Measurements from ENCODE around the gene OR56A5. TPM values are rescaled to one million over a fixed set of nuclear protein-coding genes. Genes with fewer than 3 reads are reported as not detected.

OR56A5 gene
- total and polyA plus RNA-seq, 2 donors (not counting 3 experiments of a cell fraction or from before 2014, with no cell fraction given), result not detected

- BruUV-seq (replicated peaks), result no TSS peak
- H3K9ac ChIP-seq (replicated peaks; ENCODE audit: extremely low read depth, insufficient read depth, low read length), result no peak overlapping the region
- H4K20me1 ChIP-seq (replicated peaks; ENCODE audit: control insufficient read depth, extremely low read depth, insufficient read depth, low read length), result no peaks in the 10 kb centered on the region
- dilution Hi-C loops (cut with MboI; ENCODE audit: extremely low pct_ligation_motif_present, low sequenced_read_pairs), result no loop called here
- no peaks in the 10 kb centered on the region for H3K27me3 ChIP-seq (ENCODE audit: control insufficient read depth in 2 of 2, insufficient read depth in 2 of 2, low read length in 2 of 2)
- ChIA-PET POLR2A (no interaction called here), CTCF (no interaction called here)
- H3K9me1 ChIP-seq (replicated peaks; ENCODE audit: control insufficient read depth, extremely low read depth, insufficient read depth, low read length), result no peaks in the 10 kb centered on the region
- no peak overlapping the region for H3K4me2 ChIP-seq (ENCODE audit: insufficient read depth, low read length)
- FAIRE-seq (no peak), DNase-seq (ENCODE audit: low read depth, low spot score) (no peak)
- H3K27ac ChIP-seq (ENCODE audit: insufficient read depth, low read depth, low read length), result no peak overlapping the region
- H3K4me3 ChIP-seq (replicated peaks in 1 of 3; ENCODE audit: insufficient read depth in 1 of 3, low read depth in 1 of 3, low read length in 3 of 3), result no peak overlapping the region
- H3K79me2 ChIP-seq (ENCODE audit: control insufficient read depth, insufficient read depth, low read length), result no peaks in the 10 kb centered on the region
- TF ChIP-seq MAX (IDR thresholded peaks at IDR 0.05; ENCODE audit: insufficient read depth, insufficient read length), result no peak
- TF ChIP-seq JUN (IDR thresholded peaks at IDR 0.05; ENCODE audit: borderline replicate concordance, insufficient read depth, insufficient read length, low read depth), result no peak
- TF ChIP-seq FOS (IDR thresholded peaks at IDR 0.05; ENCODE audit: borderline replicate concordance, insufficient read depth, low read length), result no peak
- no peak for TF ChIP-seq MYC (IDR thresholded peaks at IDR 0.05; ENCODE audit: low read depth, low read length)
- TF ChIP-seq EZH2 (IDR thresholded peaks at IDR 0.05; ENCODE audit: borderline replicate concordance, low read depth, low read length, severe bottlenecking), result no peak
- no peaks in the 10 kb centered on the region for H3K36me3 ChIP-seq (ENCODE audit: control insufficient read depth in 2 of 2, extremely low read depth in 1 of 2, insufficient read depth in 2 of 2, low read length in 2 of 2)
- H3K4me1 ChIP-seq (ENCODE audit: control insufficient read depth, extremely low read depth, insufficient read depth, low read length), result no peaks in the 10 kb centered on the region
- no peak overlapping the region for H2AFZ ChIP-seq (ENCODE audit: low read depth, low read length)
- H3K9me3 ChIP-seq (replicated peaks; ENCODE audit: control insufficient read depth, insufficient read depth, low read length), result no peaks in the 10 kb centered on the region
- intact Hi-C loops (cut with micrococcal nuclease), result no loop called here
Observed at GRCh38 chr11:5973530-5973929, 5.2 kb upstream of the OR56A5 start.

GRCh38 chr11:5967708-5968107, 586 bp downstream of the OR56A5 start:
- BruUV-seq (replicated peaks), result no TSS peak
- DNase-seq (ENCODE audit: low read depth, low spot score) (no peak), FAIRE-seq (no peak)
- H4K20me1 ChIP-seq (replicated peaks; ENCODE audit: control insufficient read depth, extremely low read depth, insufficient read depth, low read length), result no peaks in the 10 kb centered on the region
- H3K4me1 ChIP-seq (ENCODE audit: control insufficient read depth, extremely low read depth, insufficient read depth, low read length), result no peaks in the 10 kb centered on the region
- intact Hi-C loops (cut with micrococcal nuclease), result no loop called here
- no peaks in the 10 kb centered on the region for H3K27me3 ChIP-seq (ENCODE audit: control insufficient read depth in 2 of 2, insufficient read depth in 2 of 2, low read length in 2 of 2)
- H3K9me1 ChIP-seq (replicated peaks; ENCODE audit: control insufficient read depth, extremely low read depth, insufficient read depth, low read length), result no peaks in the 10 kb centered on the region
- no peak overlapping the region for H3K9ac ChIP-seq (replicated peaks; ENCODE audit: extremely low read depth, insufficient read depth, low read length)
- dilution Hi-C loops (cut with MboI; ENCODE audit: extremely low pct_ligation_motif_present, low sequenced_read_pairs), result no loop called here
- TF ChIP-seq JUN (IDR thresholded peaks at IDR 0.05; ENCODE audit: borderline replicate concordance, insufficient read depth, insufficient read length, low read depth) (peak; percentile 26), MAX (IDR thresholded peaks at IDR 0.05; ENCODE audit: insufficient read depth, insufficient read length) (no peak)
- no peaks in the 10 kb centered on the region for H3K79me2 ChIP-seq (ENCODE audit: control insufficient read depth, insufficient read depth, low read length)
- no peak overlapping the region for H3K4me2 ChIP-seq (ENCODE audit: insufficient read depth, low read length)
- H3K36me3 ChIP-seq (ENCODE audit: control insufficient read depth in 2 of 2, extremely low read depth in 1 of 2, insufficient read depth in 2 of 2, low read length in 2 of 2), result no peaks in the 10 kb centered on the region
- H2AFZ ChIP-seq (ENCODE audit: low read depth, low read length), result no peak overlapping the region
- ChIA-PET POLR2A (no interaction called here), CTCF (no interaction called here)
- H3K9me3 ChIP-seq (replicated peaks; ENCODE audit: control insufficient read depth, insufficient read depth, low read length), result no peaks in the 10 kb centered on the region
- H3K4me3 ChIP-seq (replicated peaks in 1 of 3; ENCODE audit: insufficient read depth in 1 of 3, low read depth in 1 of 3, low read length in 3 of 3), result no peak overlapping the region
- no peak overlapping the region for H3K27ac ChIP-seq (ENCODE audit: insufficient read depth, low read depth, low read length)

Data from endothelial cell of umbilical vein (primary cell).